A549 (cell line): ENCODE data around the gene SLFN5.

ENCODE experiments used
- CHD4 ChIP-seq: fragments of 200-600 bp; sonication (generic); IDR thresholded peaks from 2 replicates; pipeline ENCODE4 v1.6.1; 2016; ENCODE audit warnings: antibody characterized with exemption, mild to moderate bottlenecking, borderline replicate concordance
- EP300 ChIP-seq, 2 experiments: fragments of >200 bp; sonication (Bioruptor Twin); formaldehyde crosslinking; IDR thresholded peaks; 2 replicates in 1 of 2; 3 replicates in 1 of 2; pipeline ENCODE4 v1.6.1; 2016 to 2017
- JUN ChIP-seq, 2 experiments: fragments of >200 bp; sonication (Bioruptor Twin); formaldehyde crosslinking; IDR thresholded peaks; 2 replicates in 1 of 2; 3 replicates in 1 of 2; pipeline ENCODE4 v1.6.1; 2016 to 2017
- RCOR1 ChIP-seq: fragments of 150-350 bp; IDR thresholded peaks from 2 replicates; pipeline ENCODE4 v1.6.1; 2014; ENCODE audit warnings: antibody characterized with exemption, low read length, low read depth
- TF ChIP-seq, protein P1 (sequence below): fragments of >200 bp; sonication (Bioruptor Twin); formaldehyde crosslinking; IDR thresholded peaks from 3 replicates; pipeline ENCODE4 v1.5.1; 2016
- TF ChIP-seq, protein P2 (sequence below): fragments of 200-600 bp; sonication (generic); IDR thresholded peaks from 2 replicates; pipeline ENCODE4 v1.6.1; 2016; ENCODE audit warnings: antibody characterized with exemption, mild to moderate bottlenecking, moderate library complexity

DNA sequence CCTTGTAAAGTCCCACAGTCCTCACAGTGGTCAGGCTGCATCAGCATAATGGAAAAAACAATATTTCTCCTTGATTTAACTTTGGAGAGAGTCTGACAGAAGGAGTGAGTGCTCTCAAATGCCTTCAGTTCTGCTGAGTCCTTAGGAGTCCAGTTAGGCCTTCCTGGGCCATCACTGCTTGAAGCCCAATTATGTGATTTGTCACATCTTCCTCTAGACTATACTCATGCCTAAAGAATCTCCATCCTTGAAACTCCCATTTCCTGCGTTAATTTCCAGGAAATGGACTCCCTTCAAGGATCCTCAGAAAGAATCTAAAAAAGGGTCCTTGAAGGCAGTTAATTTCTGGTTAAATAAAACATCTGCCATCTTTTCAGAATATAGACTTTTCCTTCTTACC lies 52.8 kb downstream of the SLFN5 start:
- TF ChIP-seq, protein P1, sequence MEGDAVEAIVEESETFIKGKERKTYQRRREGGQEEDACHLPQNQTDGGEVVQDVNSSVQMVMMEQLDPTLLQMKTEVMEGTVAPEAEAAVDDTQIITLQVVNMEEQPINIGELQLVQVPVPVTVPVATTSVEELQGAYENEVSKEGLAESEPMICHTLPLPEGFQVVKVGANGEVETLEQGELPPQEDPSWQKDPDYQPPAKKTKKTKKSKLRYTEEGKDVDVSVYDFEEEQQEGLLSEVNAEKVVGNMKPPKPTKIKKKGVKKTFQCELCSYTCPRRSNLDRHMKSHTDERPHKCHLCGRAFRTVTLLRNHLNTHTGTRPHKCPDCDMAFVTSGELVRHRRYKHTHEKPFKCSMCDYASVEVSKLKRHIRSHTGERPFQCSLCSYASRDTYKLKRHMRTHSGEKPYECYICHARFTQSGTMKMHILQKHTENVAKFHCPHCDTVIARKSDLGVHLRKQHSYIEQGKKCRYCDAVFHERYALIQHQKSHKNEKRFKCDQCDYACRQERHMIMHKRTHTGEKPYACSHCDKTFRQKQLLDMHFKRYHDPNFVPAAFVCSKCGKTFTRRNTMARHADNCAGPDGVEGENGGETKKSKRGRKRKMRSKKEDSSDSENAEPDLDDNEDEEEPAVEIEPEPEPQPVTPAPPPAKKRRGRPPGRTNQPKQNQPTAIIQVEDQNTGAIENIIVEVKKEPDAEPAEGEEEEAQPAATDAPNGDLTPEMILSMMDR: no peak
- TF ChIP-seq, protein P2, sequence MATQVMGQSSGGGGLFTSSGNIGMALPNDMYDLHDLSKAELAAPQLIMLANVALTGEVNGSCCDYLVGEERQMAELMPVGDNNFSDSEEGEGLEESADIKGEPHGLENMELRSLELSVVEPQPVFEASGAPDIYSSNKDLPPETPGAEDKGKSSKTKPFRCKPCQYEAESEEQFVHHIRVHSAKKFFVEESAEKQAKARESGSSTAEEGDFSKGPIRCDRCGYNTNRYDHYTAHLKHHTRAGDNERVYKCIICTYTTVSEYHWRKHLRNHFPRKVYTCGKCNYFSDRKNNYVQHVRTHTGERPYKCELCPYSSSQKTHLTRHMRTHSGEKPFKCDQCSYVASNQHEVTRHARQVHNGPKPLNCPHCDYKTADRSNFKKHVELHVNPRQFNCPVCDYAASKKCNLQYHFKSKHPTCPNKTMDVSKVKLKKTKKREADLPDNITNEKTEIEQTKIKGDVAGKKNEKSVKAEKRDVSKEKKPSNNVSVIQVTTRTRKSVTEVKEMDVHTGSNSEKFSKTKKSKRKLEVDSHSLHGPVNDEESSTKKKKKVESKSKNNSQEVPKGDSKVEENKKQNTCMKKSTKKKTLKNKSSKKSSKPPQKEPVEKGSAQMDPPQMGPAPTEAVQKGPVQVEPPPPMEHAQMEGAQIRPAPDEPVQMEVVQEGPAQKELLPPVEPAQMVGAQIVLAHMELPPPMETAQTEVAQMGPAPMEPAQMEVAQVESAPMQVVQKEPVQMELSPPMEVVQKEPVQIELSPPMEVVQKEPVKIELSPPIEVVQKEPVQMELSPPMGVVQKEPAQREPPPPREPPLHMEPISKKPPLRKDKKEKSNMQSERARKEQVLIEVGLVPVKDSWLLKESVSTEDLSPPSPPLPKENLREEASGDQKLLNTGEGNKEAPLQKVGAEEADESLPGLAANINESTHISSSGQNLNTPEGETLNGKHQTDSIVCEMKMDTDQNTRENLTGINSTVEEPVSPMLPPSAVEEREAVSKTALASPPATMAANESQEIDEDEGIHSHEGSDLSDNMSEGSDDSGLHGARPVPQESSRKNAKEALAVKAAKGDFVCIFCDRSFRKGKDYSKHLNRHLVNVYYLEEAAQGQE: no peak
- TF ChIP-seq CHD4 (no peak), RCOR1 (no peak), EP300 (IDR thresholded peaks at IDR 0.05) (no peak), JUN (IDR thresholded peaks at IDR 0.05) (no peak)
